PC-3 (cell line): ENCODE data around the gene GATA2. TPM values are rescaled to one million over a fixed set of nuclear protein-coding genes. Genes with fewer than 3 reads are reported as not detected.
A peak's percentile ranks its signal among the peaks of the same experiment; 100 is the strongest.

Experiments
- ATAC-seq: fragments of 200-7000 bp; cut with Tn5 transposase; 2 replicates; pipeline ENCODE4 v1.9.1; 2020; ENCODE audit warnings: mild to moderate bottlenecking, moderate library complexity
- BruUV-seq: library from RNA; stranded (reverse); fragments of 400-500 nt; replicated peaks from 2 replicates; lab custom pipeline; 2021; lab: Mats Ljungman, UMichigan
- CTCF ChIA-PET: fragments of 300-600 bp; sonication (Branson Sonifier 250); formaldehyde crosslinking; loops from one replicate; lab custom pipeline; 2022; ENCODE audit warnings: antibody characterized with exemption; lab: Charles Lee
- POLR2A ChIA-PET: fragments of 300-600 bp; sonication (Branson Sonifier 250); formaldehyde crosslinking; loops from one replicate; lab custom pipeline; 2022; ENCODE audit warnings: antibody characterized with exemption; ENCODE audit not compliant: unreplicated experiment; lab: Charles Lee
- DNase-seq: peaks from one replicate; pipeline ENCODE4 v3.0.0-alpha.2; 2015
- H2AFZ ChIP-seq: fragments of 300-600 bp; sonication (generic); 2 replicates; pipeline ENCODE4 v1.6.0; 2016; ENCODE audit warnings: antibody characterized with exemption, low read length
- H3F3A ChIP-seq: fragments of 300-600 bp; sonication (generic); one replicate; pipeline ENCODE4 v1.6.0; 2017; ENCODE audit warnings: antibody characterized with exemption, low read length, control low read depth, mild to moderate bottlenecking; ENCODE audit not compliant: unreplicated experiment
- H3K27ac ChIP-seq: fragments of 300-600 bp; sonication (generic); 2 replicates; pipeline ENCODE4 v1.5.1; 2016; ENCODE audit warnings: mild to moderate bottlenecking, low read length
- H3K27me3 ChIP-seq: fragments of 300-600 bp; sonication (generic); 2 replicates; pipeline ENCODE4 v1.6.1; 2016; ENCODE audit warnings: low read length, mixed read lengths
- H3K36me3 ChIP-seq: fragments of 300-600 bp; sonication (generic); 2 replicates; pipeline ENCODE4 v1.6.1; 2016; ENCODE audit warnings: low read depth, mixed run types, low read length, mixed read lengths
- H3K4me1 ChIP-seq: fragments of 300-600 bp; sonication (generic); 2 replicates; pipeline ENCODE4 v1.5.1; 2016; ENCODE audit warnings: low read length; ENCODE audit not compliant: insufficient read depth
- H3K4me2 ChIP-seq: fragments of 300-600 bp; sonication (generic); 2 replicates; pipeline ENCODE4 v1.6.0; 2016; ENCODE audit warnings: low read length
- H3K4me3 ChIP-seq: fragments of 300-600 bp; sonication (generic); 2 replicates; pipeline ENCODE4 v1.5.1; 2016; ENCODE audit warnings: mild to moderate bottlenecking, low read length, mixed read lengths
- H3K79me2 ChIP-seq: fragments of 300-600 bp; sonication (generic); 2 replicates; pipeline ENCODE4 v1.6.1; 2017; ENCODE audit warnings: low read length, mixed read lengths
- H3K9ac ChIP-seq: fragments of 300-600 bp; sonication (generic); 2 replicates; pipeline ENCODE4 v1.6.0; 2016; ENCODE audit warnings: mild to moderate bottlenecking, low read length
- H3K9me2 ChIP-seq: fragments of 300-600 bp; sonication (generic); replicated peaks from 2 replicates; pipeline ENCODE4 v1.6.1; 2016; ENCODE audit warnings: mixed run types, low read length, mixed read lengths
- H3K9me3 ChIP-seq: fragments of 300-600 bp; sonication (generic); 2 replicates; pipeline ENCODE4 v1.6.1; 2016; ENCODE audit warnings: low read length, mixed read lengths
- H4K20me1 ChIP-seq: fragments of 300-600 bp; sonication (generic); 2 replicates; pipeline ENCODE4 v1.6.1; 2016; ENCODE audit warnings: low read length, mixed read lengths
- EZH2 ChIP-seq: fragments of 300-600 bp; sonication (generic); IDR thresholded peaks from one replicate; pipeline ENCODE4 v1.6.1; 2017; ENCODE audit warnings: antibody characterized with exemption, mild to moderate bottlenecking, low read length; ENCODE audit not compliant: unreplicated experiment
- EZH2phosphoT487 ChIP-seq: fragments of 300-600 bp; sonication (generic); IDR thresholded peaks from 2 replicates; pipeline ENCODE4 v1.6.1; 2018; ENCODE audit warnings: mild to moderate bottlenecking, antibody characterized with exemption, low read length, borderline replicate concordance
- intact Hi-C: fragments of 100-400 bp; cut with micrococcal nuclease; formaldehyde crosslinking; loops from 2 replicates; pipeline ENCODE4 v1.9.0; 2023
- total RNA-seq: library from RNA; depleted of rRNA; stranded (reverse); fragments of >200 nt; gene quantifications from 2 replicates; pipeline ENCODE4 v1.2.3, GENCODE V29; 2014
- TF ChIP-seq, protein P1 (sequence below): fragments of 300-600 bp; sonication (generic); conservative IDR thresholded peaks from 2 replicates; pipeline ENCODE4 v1.5.1; 2017; ENCODE audit warnings: antibody characterized with exemption, low read depth, mild to moderate bottlenecking, low read length

The GATA2 gene
- total RNA-seq, 1 experiment from 2014 or later: 32.4 TPM

DNA sequence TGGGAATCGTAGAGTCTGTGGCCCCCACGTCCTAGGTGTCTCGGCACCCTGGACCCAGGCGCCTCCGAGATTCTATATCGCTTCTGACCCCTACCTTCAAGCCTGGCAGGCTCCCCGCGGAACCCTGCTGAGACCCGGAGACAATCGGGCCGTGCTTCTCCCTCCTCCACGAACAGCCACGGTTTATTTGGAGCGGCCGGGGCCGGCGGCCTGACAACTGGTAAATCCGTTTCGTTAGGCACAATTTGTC lies 1.4 kb downstream of the GATA2 start:
- POLR2A ChIA-PET: no interaction called here
- no peaks in the 10 kb centered on the region for H3K9me2 ChIP-seq
- 0 out of 2 replicates have a peak overlapping the region, but pooled peaks have one; percentile 2 for H3K27ac ChIP-seq
- DNase-seq: peak; percentile 28
- H3K27me3 ChIP-seq: no peaks in the 10 kb centered on the region
- H3K36me3 ChIP-seq: no peaks in the 10 kb centered on the region
- peak overlapping the region; percentile 84 for H3K9ac ChIP-seq
- CTCF ChIA-PET: interaction anchor here (0.6 kb wide), 2 partner anchors 65 to 367 kb away, joined by 3 read pairs; no protein-coding TSS in a partner anchor
- peaks cover 73% of the 10 kb centered on the region for H3K79me2 ChIP-seq
- 0 out of 2 replicates have a peak overlapping the region, but pooled peaks have one; percentile 51 for H2AFZ ChIP-seq
- TF ChIP-seq, protein P1, sequence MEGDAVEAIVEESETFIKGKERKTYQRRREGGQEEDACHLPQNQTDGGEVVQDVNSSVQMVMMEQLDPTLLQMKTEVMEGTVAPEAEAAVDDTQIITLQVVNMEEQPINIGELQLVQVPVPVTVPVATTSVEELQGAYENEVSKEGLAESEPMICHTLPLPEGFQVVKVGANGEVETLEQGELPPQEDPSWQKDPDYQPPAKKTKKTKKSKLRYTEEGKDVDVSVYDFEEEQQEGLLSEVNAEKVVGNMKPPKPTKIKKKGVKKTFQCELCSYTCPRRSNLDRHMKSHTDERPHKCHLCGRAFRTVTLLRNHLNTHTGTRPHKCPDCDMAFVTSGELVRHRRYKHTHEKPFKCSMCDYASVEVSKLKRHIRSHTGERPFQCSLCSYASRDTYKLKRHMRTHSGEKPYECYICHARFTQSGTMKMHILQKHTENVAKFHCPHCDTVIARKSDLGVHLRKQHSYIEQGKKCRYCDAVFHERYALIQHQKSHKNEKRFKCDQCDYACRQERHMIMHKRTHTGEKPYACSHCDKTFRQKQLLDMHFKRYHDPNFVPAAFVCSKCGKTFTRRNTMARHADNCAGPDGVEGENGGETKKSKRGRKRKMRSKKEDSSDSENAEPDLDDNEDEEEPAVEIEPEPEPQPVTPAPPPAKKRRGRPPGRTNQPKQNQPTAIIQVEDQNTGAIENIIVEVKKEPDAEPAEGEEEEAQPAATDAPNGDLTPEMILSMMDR: no peak
- TF ChIP-seq EZH2 (no peak), EZH2phosphoT487 (no peak)
- intact Hi-C loops: no loop called here
- H3K9me3 ChIP-seq: no peaks in the 10 kb centered on the region
- no peaks in the 10 kb centered on the region for H3F3A ChIP-seq
- no peaks in the 10 kb centered on the region; the same call in 1 of the 2 replicates for H3K4me1 ChIP-seq
- no peaks in the 10 kb centered on the region for H4K20me1 ChIP-seq
- peak overlapping the region; percentile 92 for H3K4me2 ChIP-seq
- BruUV-seq: no TSS peak
- H3K4me3 ChIP-seq: peak overlapping the region; percentile 93
- ATAC-seq: no peak

DNA sequence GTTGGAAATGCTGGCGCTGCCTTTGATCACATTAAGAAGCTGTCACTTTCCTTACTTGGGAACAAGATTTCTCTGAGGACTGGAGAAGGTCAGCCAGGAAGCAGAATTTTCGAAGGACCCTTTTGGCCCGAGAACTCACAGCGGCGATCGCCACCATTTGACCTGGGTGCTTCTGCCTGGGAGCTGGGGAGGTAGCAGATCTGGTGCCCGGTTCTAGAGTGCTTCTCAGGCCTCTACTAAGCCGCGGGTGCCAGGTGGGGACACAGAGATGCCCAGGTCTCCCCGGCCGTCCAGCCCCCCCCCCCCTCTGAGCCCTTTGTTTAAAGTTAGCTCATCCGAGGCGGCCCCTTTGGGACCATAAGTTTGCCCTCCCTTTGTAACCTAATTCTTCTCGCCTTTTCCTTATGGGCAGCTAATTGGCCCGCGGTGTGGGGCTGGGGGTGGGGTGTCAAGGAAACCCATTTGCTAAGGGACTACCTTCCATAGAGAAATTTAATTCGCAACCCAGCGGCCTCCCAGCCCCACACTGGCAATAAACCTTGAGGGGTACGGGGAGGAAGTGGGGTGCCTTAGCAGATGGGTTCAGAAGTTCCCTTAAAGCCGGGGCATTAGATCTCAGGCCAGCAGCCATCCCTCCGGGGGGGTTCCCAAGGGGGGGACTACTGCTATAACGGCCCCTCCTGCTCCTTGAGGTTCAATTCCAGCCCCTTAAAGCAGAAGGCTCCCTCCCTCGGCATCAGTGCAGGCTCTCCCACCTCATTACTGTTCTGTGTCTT lies 1.9 kb downstream of the GATA2 start:
- no peaks in the 10 kb centered on the region for H3K9me3 ChIP-seq
- no peaks in the 10 kb centered on the region for H3K9me2 ChIP-seq
- DNase-seq (peak; percentile 30), ATAC-seq (no peak)
- H4K20me1 ChIP-seq: no peaks in the 10 kb centered on the region
- peak overlapping the region; percentile 93 for H3K4me3 ChIP-seq
- peak overlapping the region; percentile 92 for H3K4me2 ChIP-seq
- no peaks in the 10 kb centered on the region for H3K27me3 ChIP-seq
- peak overlapping the region; percentile 84 for H3K9ac ChIP-seq
- peaks cover 78% of the 10 kb centered on the region for H3K79me2 ChIP-seq
- TF ChIP-seq EZH2 (no peak), EZH2phosphoT487 (no peak)
- TF ChIP-seq, protein P1: no peak
- no peaks in the 10 kb centered on the region for H3F3A ChIP-seq
- H3K4me1 ChIP-seq: peaks cover 3% of the 10 kb centered on the region; the same call in 1 of the 2 replicates
- no peak overlapping the region for H2AFZ ChIP-seq
- CTCF ChIA-PET: interaction anchor here (0.6 kb wide), 3 partner anchors 65 to 795 kb away, joined by 3 to 7 read pairs (median 3); no protein-coding TSS in a partner anchor
- intact Hi-C loops: no loop called here
- no TSS peak for BruUV-seq
- H3K27ac ChIP-seq: peak overlapping the region; percentile 60
- POLR2A ChIA-PET: no interaction called here
- H3K36me3 ChIP-seq: no peaks in the 10 kb centered on the region

DNA sequence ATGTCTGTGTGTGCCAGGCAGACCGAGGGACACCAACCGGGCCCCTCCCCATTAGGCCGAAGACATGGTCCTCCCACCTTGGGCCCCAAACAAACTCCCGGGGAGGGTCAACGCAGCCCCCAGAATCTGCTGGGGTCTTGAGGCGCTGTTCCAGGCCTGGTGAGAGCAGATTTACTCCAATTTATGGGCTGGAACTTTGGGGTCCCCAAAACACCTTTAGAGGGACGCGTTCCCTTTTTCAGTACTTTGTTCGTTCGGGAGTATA lies 2.4 kb downstream of the GATA2 start:
- Histone ChIP-seq H3K36me3 (no peaks in the 10 kb centered on the region), H3K4me3 (peak overlapping the region; percentile 93), H3K9me2 (no peaks in the 10 kb centered on the region), H3K79me2 (peaks cover 83% of the 10 kb centered on the region), H3K4me1 (peaks cover 8% of the 10 kb centered on the region), H3K27me3 (no peaks in the 10 kb centered on the region), H3F3A (no peaks in the 10 kb centered on the region), H3K4me2 (peak overlapping the region; percentile 92), H3K9ac (peak overlapping the region; percentile 84), H2AFZ (no peak overlapping the region), H3K27ac (peak overlapping the region; percentile 60), H4K20me1 (no peaks in the 10 kb centered on the region), H3K9me3 (no peaks in the 10 kb centered on the region)
- POLR2A ChIA-PET: no interaction called here
- CTCF ChIA-PET: interaction anchor here (0.6 kb wide), 1 partner anchor 795 kb away, joined by 7 read pairs; no protein-coding TSS in a partner anchor
- DNase-seq (no peak), ATAC-seq (no peak)
- intact Hi-C loops: no loop called here
- no TSS peak for BruUV-seq
- TF ChIP-seq EZH2phosphoT487 (no peak), EZH2 (no peak)
- TF ChIP-seq, protein P1: no peak
